Endothelial cell of umbilical vein (primary cell): Measurements from ENCODE around the gene ZNF488. TPM values are rescaled to one million over a fixed set of nuclear protein-coding genes. Genes with fewer than 3 reads are reported as not detected.

Source experiments
- BruUV-seq: library from RNA; stranded (reverse); fragments of 400-500 nt; replicated peaks from 2 replicates; lab custom pipeline; 2021; lab: Mats Ljungman, UMichigan
- CTCF ChIA-PET: fragments of 300-600, 350-600 bp; sonication (Branson Sonifier 250); formaldehyde crosslinking; loops from one replicate; lab custom pipeline; 2021; ENCODE audit warnings: antibody characterized with exemption, inconsistent platforms; lab: Charles Lee
- POLR2A ChIA-PET: fragments of 300-600, 350-600 bp; sonication (Branson Sonifier 250); formaldehyde crosslinking; loops from one replicate; lab custom pipeline; 2021; ENCODE audit warnings: antibody characterized with exemption, inconsistent platforms; lab: Charles Lee
- DNase-seq: peaks from one replicate; pipeline ENCODE4 v3.0.0-alpha.2; 2011; ENCODE audit warnings: low read depth, low spot score
- FAIRE-seq: peaks from 2 replicates; lab custom pipeline; 2011; peaks lifted over from hg19 to GRCh38; lab: Jason Lieb, UNC
- H2AFZ ChIP-seq: 2 replicates; pipeline ENCODE4 v1.6.0; 2012; ENCODE audit warnings: low read depth, low read length, control low read depth, inconsistent platforms
- H3K27ac ChIP-seq: 2 replicates; pipeline ENCODE4 v1.5.1; 2011; ENCODE audit warnings: low read depth, mild to moderate bottlenecking, control low read depth, low read length, moderate library complexity; ENCODE audit not compliant: insufficient read depth
- H3K27me3 ChIP-seq, 2 experiments: 2 replicates each; pipeline versions ENCODE4 v1.6.0 to v1.6.1; 2011; ENCODE audit warnings: low read length in 2 of 2, mixed read lengths in 1 of 2; ENCODE audit not compliant: control insufficient read depth in 2 of 2, insufficient read depth in 2 of 2
- H3K36me3 ChIP-seq, 2 experiments: 2 replicates in 1 of 2; 3 replicates in 1 of 2; pipeline ENCODE4 v1.5.1; 2011; ENCODE audit warnings: low read length in 2 of 2, mild to moderate bottlenecking in 1 of 2, moderate library complexity in 1 of 2; ENCODE audit not compliant: control insufficient read depth in 2 of 2, insufficient read depth in 2 of 2; ENCODE audit errors: extremely low read depth in 1 of 2
- H3K4me1 ChIP-seq: 3 replicates; pipeline ENCODE4 v1.5.1; 2011; ENCODE audit warnings: mild to moderate bottlenecking, low read length; ENCODE audit not compliant: control insufficient read depth, insufficient read depth; ENCODE audit errors: extremely low read depth
- H3K4me2 ChIP-seq: 2 replicates; pipeline ENCODE4 v1.6.1; 2011; ENCODE audit warnings: low read length, control low read depth, mixed read lengths; ENCODE audit not compliant: insufficient read depth
- H3K4me3 ChIP-seq, 3 experiments: fragments of 200-600 bp in 1 of 3; sonication (generic), shearing (Covaris generic) in 1 of 3; replicated peaks in 1 of 3; 2 replicates each; pipeline ENCODE4 v1.5.1; 2011 to 2016; ENCODE audit warnings: control low read depth in 3 of 3, low read length in 3 of 3, mild to moderate bottlenecking in 2 of 3, inconsistent platforms in 1 of 3, low read depth in 1 of 3, moderate library complexity in 1 of 3; ENCODE audit not compliant: insufficient read depth in 1 of 3
- H3K79me2 ChIP-seq: 2 replicates; pipeline ENCODE4 v1.6.0; 2012; ENCODE audit warnings: low read length, inconsistent platforms; ENCODE audit not compliant: control insufficient read depth, insufficient read depth
- H3K9ac ChIP-seq: replicated peaks from 2 replicates; pipeline ENCODE3; 2011; ENCODE audit warnings: low read length, control low read depth; ENCODE audit not compliant: insufficient read depth; ENCODE audit errors: extremely low read depth
- H3K9me1 ChIP-seq: replicated peaks from 3 replicates; pipeline ENCODE4 v1.6.0; 2011; ENCODE audit warnings: mild to moderate bottlenecking, low read length; ENCODE audit not compliant: control insufficient read depth, insufficient read depth; ENCODE audit errors: extremely low read depth
- H3K9me3 ChIP-seq: replicated peaks from 2 replicates; pipeline ENCODE4 v1.5.1; 2012; ENCODE audit warnings: low read length, inconsistent platforms; ENCODE audit not compliant: control insufficient read depth, insufficient read depth
- H4K20me1 ChIP-seq: replicated peaks from 2 replicates; pipeline ENCODE3; 2011; ENCODE audit warnings: mild to moderate bottlenecking, low read length; ENCODE audit not compliant: control insufficient read depth, insufficient read depth; ENCODE audit errors: extremely low read depth
- CTCF ChIP-seq, 2 donors: IDR thresholded peaks; 1 replicate in 1 of 2; 2 replicates in 1 of 2; pipeline ENCODE4 v1.5.1; 2011; ENCODE audit warnings: low read length in 2 of 2, mild to moderate bottlenecking in 2 of 2, moderate library complexity in 2 of 2, control low read depth in 1 of 2, inconsistent platforms in 1 of 2, low read depth in 1 of 2; ENCODE audit not compliant: insufficient read depth in 1 of 2; ENCODE audit errors: extremely low read depth in 1 of 2
- EZH2 ChIP-seq: IDR thresholded peaks from 2 replicates; pipeline ENCODE4 v1.6.1; 2012; ENCODE audit warnings: borderline replicate concordance, low read depth, mild to moderate bottlenecking, moderate library complexity, low read length, inconsistent platforms; ENCODE audit not compliant: severe bottlenecking
- FOS ChIP-seq: IDR thresholded peaks from 2 replicates; pipeline ENCODE4 v1.6.1; 2011; ENCODE audit warnings: mild to moderate bottlenecking, low read length, moderate library complexity, borderline replicate concordance; ENCODE audit not compliant: insufficient read depth
- GATA2 ChIP-seq: IDR thresholded peaks from 2 replicates; pipeline ENCODE4 v1.7.0; 2011; ENCODE audit warnings: low read depth, mild to moderate bottlenecking, moderate library complexity, mixed read lengths, low read length; ENCODE audit not compliant: insufficient read length, insufficient read depth
- JUN ChIP-seq: IDR thresholded peaks from 2 replicates; pipeline ENCODE4 v1.6.1; 2011; ENCODE audit warnings: borderline replicate concordance, low read depth; ENCODE audit not compliant: insufficient read length, insufficient read depth
- MAX ChIP-seq: IDR thresholded peaks from 2 replicates; pipeline ENCODE4 v1.6.1; 2011; ENCODE audit not compliant: insufficient read depth, insufficient read length
- POLR2A ChIP-seq: IDR thresholded peaks from 2 replicates; pipeline ENCODE4 v1.6.1; 2012; ENCODE audit warnings: low read depth, mild to moderate bottlenecking, control low read depth, low read length
- POLR2AphosphoS5 ChIP-seq: IDR thresholded peaks from 2 replicates; pipeline ENCODE4 v1.6.1; 2012; ENCODE audit warnings: low read depth, mild to moderate bottlenecking, control low read depth, low read length, moderate library complexity; ENCODE audit not compliant: insufficient read depth
- dilution Hi-C: fragments of 300-500 bp; cut with MboI; formaldehyde crosslinking; loops from one replicate; pipeline ENCODE4 v1.15.0; 2019; ENCODE audit warnings: low sequenced_read_pairs; ENCODE audit not compliant: extremely low pct_ligation_motif_present
- intact Hi-C: fragments of 100-400 bp; cut with micrococcal nuclease; formaldehyde crosslinking; loops from one replicate; pipeline ENCODE4 v1.10.0; 2022
- polyA plus RNA-seq, 4 experiments: library from polyadenylated mRNA; depleted of rRNA in 3 of 4; stranded (reverse) in 3 of 4; unstranded in 1 of 4; fragments of >200 nt; gene quantifications; 2 replicates each; pipeline versions ENCODE4 v1.2.1 to v1.2.3, GENCODE V29; 2011 to 2012; ENCODE audit warnings: missing spikeins in 1 of 4
- total RNA-seq: library from RNA; stranded (reverse); gene quantifications from 2 replicates; pipeline ENCODE4 v1.2.3, GENCODE V29; 2021

ZNF488 gene
- total and polyA plus RNA-seq, 2 donors (not counting 3 experiments of a cell fraction or from before 2014, with no cell fraction given): 0.21 to 0.38 TPM

GRCh38 chr10:47389619-47390018, 5.5 kb upstream of the ZNF488 start:
- no peaks in the 10 kb centered on the region for H3K4me1 ChIP-seq
- no peak overlapping the region for H2AFZ ChIP-seq
- H4K20me1 ChIP-seq: no peaks in the 10 kb centered on the region
- no peak overlapping the region for H3K4me3 ChIP-seq
- no peaks in the 10 kb centered on the region for H3K9me3 ChIP-seq
- no peak for FAIRE-seq
- intact Hi-C loops: no loop called here
- H3K9me1 ChIP-seq: no peaks in the 10 kb centered on the region
- CTCF ChIA-PET: no interaction called here
- DNase-seq: no peak
- no peaks in the 10 kb centered on the region for H3K36me3 ChIP-seq
- no peak overlapping the region for H3K27ac ChIP-seq
- peaks cover 0 to 12% of the 10 kb centered on the region in 2 experiments for H3K27me3 ChIP-seq
- no peak for TF ChIP-seq MAX
- no peak for TF ChIP-seq POLR2AphosphoS5
- TF ChIP-seq EZH2: no peak
- no peak for TF ChIP-seq POLR2A
- no peak for TF ChIP-seq FOS
- no peak for TF ChIP-seq GATA2
- TF ChIP-seq JUN: no peak
- no peak for TF ChIP-seq CTCF (IDR thresholded peaks at IDR 0.05; ENCODE audit: extremely low read depth in 1 of 2, insufficient read depth in 1 of 2, low read depth in 1 of 2, low read length in 2 of 2)
- no TSS peak for BruUV-seq
- POLR2A ChIA-PET: no interaction called here
- no peak overlapping the region for H3K4me2 ChIP-seq
- H3K9ac ChIP-seq: no peak overlapping the region
- H3K79me2 ChIP-seq: no peaks in the 10 kb centered on the region
- dilution Hi-C loops: no loop called here
